Panc1 (cell line): Measurements from ENCODE around the gene ASPN. TPM values are rescaled to one million over a fixed set of nuclear protein-coding genes. Genes with fewer than 3 reads are reported as not detected.

ENCODE experiments used
- ATAC-seq: fragments of 200-7000 bp; cut with Tn5 transposase; 2 replicates; pipeline ENCODE4 v1.9.1; 2020; ENCODE audit warnings: mild to moderate bottlenecking, moderate library complexity
- BruUV-seq: library from RNA; stranded (reverse); fragments of 400-500 nt; replicated peaks from 2 replicates; lab custom pipeline; 2021; lab: Mats Ljungman, UMichigan
- CTCF ChIA-PET: fragments of 300-600 bp; sonication (Branson Sonifier 250); formaldehyde crosslinking; loops from one replicate; lab custom pipeline; 2022; ENCODE audit warnings: antibody characterized with exemption; lab: Charles Lee
- POLR2A ChIA-PET: fragments of 300-600 bp; sonication (Branson Sonifier 250); formaldehyde crosslinking; loops from one replicate; lab custom pipeline; 2022; ENCODE audit warnings: antibody characterized with exemption; lab: Charles Lee
- DNase-seq: peaks from one replicate; pipeline ENCODE4 v3.0.0-alpha.2; 2010; ENCODE audit warnings: low read depth, low spot score
- H3K27ac ChIP-seq: 2 replicates; pipeline ENCODE4 v1.5.1; 2011; ENCODE audit warnings: mild to moderate bottlenecking, low read length, inconsistent platforms
- H3K27me3 ChIP-seq: fragments of 200-500 bp; sonication (Bioruptor generic); 2 replicates; pipeline ENCODE4 v1.6.0; 2014; ENCODE audit warnings: low read length, inconsistent platforms; ENCODE audit not compliant: control insufficient read depth, insufficient read depth
- H3K36me3 ChIP-seq: fragments of 200-500 bp; sonication (Bioruptor generic); 2 replicates; pipeline ENCODE4 v1.5.1; 2014; ENCODE audit warnings: inconsistent platforms, mild to moderate bottlenecking, low read length, moderate library complexity; ENCODE audit not compliant: control insufficient read depth, insufficient read depth
- H3K4me1 ChIP-seq: 2 replicates; pipeline ENCODE4 v1.5.1; 2011; ENCODE audit warnings: inconsistent platforms, mild to moderate bottlenecking, low read length, moderate library complexity; ENCODE audit not compliant: control insufficient read depth, insufficient read depth
- H3K4me3 ChIP-seq, 2 experiments: 2 replicates each; pipeline ENCODE4 v1.5.1; 2011 to 2012; ENCODE audit warnings: low read depth in 2 of 2, low read length in 2 of 2, mild to moderate bottlenecking in 2 of 2, inconsistent platforms in 1 of 2, moderate library complexity in 1 of 2
- H3K9me3 ChIP-seq: fragments of 200-500 bp; sonication (Bioruptor generic); 2 replicates; pipeline ENCODE4 v1.5.1; 2014; ENCODE audit warnings: low read depth, mild to moderate bottlenecking, inconsistent platforms, low read length, moderate library complexity; ENCODE audit not compliant: control insufficient read depth, insufficient read depth
- POLR2AphosphoS5 ChIP-seq: IDR thresholded peaks from 2 replicates; pipeline ENCODE4 v1.6.1; 2012; ENCODE audit warnings: mild to moderate bottlenecking, low read depth, low read length, moderate library complexity
- SIN3A ChIP-seq: IDR thresholded peaks from 2 replicates; pipeline ENCODE4 v1.6.1; 2012; ENCODE audit warnings: low read depth, mild to moderate bottlenecking, low read length, moderate library complexity, borderline replicate concordance; ENCODE audit not compliant: insufficient read depth
- TCF7L2 ChIP-seq: IDR thresholded peaks from 2 replicates; pipeline ENCODE4 v1.6.1; 2011; ENCODE audit warnings: mild to moderate bottlenecking, low read depth, low read length, inconsistent platforms
- in situ Hi-C: cut with HindIII; loops from 2 replicates; pipeline ENCODE4 v1.10.0; 2016; ENCODE audit warnings: low sequenced_read_pairs, low pct_unique_long_range_greater_than_20kb
- intact Hi-C: fragments of 100-400 bp; cut with micrococcal nuclease; formaldehyde crosslinking; loops from one replicate; pipeline ENCODE4 v1.10.0; 2022; ENCODE audit not compliant: unreplicated experiment
- total RNA-seq: library from RNA; stranded (reverse); gene quantifications from one replicate; pipeline ENCODE4 v1.2.1, GENCODE V29; 2021; ENCODE audit not compliant: unreplicated experiment
- TF ChIP-seq, protein P1 (sequence below): fragments of 450-650 bp; IDR thresholded peaks from 2 replicates; pipeline ENCODE4 v1.5.1; 2017; ENCODE audit warnings: mild to moderate bottlenecking
- TF ChIP-seq, protein P2 (sequence below), 2 experiments: IDR thresholded peaks; 2 replicates each; pipeline ENCODE4 v1.6.1; 2011 to 2012; ENCODE audit warnings: low read depth in 2 of 2, control low read depth in 1 of 2, low read length in 1 of 2, mild to moderate bottlenecking in 1 of 2, moderate library complexity in 1 of 2; ENCODE audit not compliant: insufficient read depth in 1 of 2

ASPN gene
- total RNA-seq, 1 experiment from 2014 or later: not detected

DNA sequence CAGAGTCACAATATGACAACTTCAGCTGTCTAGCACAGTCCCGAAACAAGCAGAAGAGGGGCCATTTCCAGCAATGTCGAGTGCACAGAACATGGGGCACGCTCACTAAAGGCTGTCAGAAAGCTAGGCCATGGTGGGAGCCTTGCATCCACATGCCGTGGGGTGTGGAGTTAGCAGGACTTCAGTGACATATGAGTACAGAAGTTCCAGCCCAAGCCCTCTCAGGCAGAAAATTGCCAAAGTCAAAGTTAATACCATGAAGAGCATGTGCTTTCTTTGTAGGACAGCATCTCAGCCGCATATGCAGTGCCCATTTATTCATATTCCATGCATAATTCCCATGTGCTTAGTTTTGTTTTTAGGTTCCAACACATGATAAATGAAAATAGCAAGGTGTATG lies 26.7 kb upstream of the ASPN start:
- POLR2A ChIA-PET: no interaction called here
- in situ Hi-C loops: no loop called here
- TF ChIP-seq, protein P1, sequence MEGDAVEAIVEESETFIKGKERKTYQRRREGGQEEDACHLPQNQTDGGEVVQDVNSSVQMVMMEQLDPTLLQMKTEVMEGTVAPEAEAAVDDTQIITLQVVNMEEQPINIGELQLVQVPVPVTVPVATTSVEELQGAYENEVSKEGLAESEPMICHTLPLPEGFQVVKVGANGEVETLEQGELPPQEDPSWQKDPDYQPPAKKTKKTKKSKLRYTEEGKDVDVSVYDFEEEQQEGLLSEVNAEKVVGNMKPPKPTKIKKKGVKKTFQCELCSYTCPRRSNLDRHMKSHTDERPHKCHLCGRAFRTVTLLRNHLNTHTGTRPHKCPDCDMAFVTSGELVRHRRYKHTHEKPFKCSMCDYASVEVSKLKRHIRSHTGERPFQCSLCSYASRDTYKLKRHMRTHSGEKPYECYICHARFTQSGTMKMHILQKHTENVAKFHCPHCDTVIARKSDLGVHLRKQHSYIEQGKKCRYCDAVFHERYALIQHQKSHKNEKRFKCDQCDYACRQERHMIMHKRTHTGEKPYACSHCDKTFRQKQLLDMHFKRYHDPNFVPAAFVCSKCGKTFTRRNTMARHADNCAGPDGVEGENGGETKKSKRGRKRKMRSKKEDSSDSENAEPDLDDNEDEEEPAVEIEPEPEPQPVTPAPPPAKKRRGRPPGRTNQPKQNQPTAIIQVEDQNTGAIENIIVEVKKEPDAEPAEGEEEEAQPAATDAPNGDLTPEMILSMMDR: no peak
- TF ChIP-seq SIN3A: no peak
- no peak for TF ChIP-seq POLR2AphosphoS5
- TF ChIP-seq, protein P2, sequence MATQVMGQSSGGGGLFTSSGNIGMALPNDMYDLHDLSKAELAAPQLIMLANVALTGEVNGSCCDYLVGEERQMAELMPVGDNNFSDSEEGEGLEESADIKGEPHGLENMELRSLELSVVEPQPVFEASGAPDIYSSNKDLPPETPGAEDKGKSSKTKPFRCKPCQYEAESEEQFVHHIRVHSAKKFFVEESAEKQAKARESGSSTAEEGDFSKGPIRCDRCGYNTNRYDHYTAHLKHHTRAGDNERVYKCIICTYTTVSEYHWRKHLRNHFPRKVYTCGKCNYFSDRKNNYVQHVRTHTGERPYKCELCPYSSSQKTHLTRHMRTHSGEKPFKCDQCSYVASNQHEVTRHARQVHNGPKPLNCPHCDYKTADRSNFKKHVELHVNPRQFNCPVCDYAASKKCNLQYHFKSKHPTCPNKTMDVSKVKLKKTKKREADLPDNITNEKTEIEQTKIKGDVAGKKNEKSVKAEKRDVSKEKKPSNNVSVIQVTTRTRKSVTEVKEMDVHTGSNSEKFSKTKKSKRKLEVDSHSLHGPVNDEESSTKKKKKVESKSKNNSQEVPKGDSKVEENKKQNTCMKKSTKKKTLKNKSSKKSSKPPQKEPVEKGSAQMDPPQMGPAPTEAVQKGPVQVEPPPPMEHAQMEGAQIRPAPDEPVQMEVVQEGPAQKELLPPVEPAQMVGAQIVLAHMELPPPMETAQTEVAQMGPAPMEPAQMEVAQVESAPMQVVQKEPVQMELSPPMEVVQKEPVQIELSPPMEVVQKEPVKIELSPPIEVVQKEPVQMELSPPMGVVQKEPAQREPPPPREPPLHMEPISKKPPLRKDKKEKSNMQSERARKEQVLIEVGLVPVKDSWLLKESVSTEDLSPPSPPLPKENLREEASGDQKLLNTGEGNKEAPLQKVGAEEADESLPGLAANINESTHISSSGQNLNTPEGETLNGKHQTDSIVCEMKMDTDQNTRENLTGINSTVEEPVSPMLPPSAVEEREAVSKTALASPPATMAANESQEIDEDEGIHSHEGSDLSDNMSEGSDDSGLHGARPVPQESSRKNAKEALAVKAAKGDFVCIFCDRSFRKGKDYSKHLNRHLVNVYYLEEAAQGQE (IDR thresholded peaks at IDR 0.05; ENCODE audit: insufficient read depth in 1 of 2, low read depth in 2 of 2, low read length in 1 of 2): no peak
- no peak for TF ChIP-seq TCF7L2
- CTCF ChIA-PET: no interaction called here
- H3K4me3 ChIP-seq: no peak overlapping the region
- intact Hi-C loops: no loop called here
- H3K27ac ChIP-seq: no peak overlapping the region
- BruUV-seq: no TSS peak
- H3K9me3 ChIP-seq: no peaks in the 10 kb centered on the region
- no peak for ATAC-seq
- DNase-seq: no peak
- H3K4me1 ChIP-seq: no peaks in the 10 kb centered on the region
- no peaks in the 10 kb centered on the region for H3K36me3 ChIP-seq
- H3K27me3 ChIP-seq: no peaks in the 10 kb centered on the region

DNA sequence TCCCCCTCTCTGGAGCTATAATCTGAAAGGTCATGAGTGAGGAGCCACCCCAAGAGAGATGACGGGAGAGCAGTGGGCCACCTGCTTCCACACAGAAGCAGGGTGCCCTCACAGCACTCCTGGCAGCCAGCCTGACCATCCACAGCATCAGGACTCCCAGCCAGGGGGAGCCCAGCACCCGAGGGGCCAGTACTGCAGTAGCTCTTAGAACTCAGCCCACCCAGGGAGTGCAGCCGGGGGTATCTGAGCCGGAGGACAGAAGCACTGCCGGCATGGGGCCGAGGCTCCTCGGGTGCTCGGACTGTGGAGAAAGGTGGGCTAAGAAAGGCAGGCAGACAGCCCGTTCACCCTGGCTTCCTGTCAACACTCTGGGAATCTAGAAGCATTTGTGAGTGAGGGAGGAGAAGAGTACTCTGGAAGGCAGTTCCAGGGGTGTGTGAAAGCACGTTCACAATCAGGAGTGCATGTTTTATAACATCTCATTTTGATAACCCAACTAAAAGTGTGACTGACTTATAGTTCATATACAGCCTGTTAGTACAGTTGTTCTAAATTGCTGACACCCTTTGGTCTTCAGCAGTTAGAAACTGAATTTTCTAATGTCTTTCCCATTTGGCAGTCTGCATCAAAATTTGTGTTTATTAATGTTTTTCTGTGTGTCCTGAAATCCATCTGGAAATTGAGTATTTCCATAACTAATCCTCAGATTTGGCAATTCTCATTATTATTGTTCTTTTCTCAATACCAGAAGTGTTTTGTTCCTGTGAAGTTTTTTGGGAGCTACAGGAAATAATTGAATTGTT lies 25.9 kb upstream of the ASPN start:
- TF ChIP-seq POLR2AphosphoS5 (no peak), TCF7L2 (no peak), SIN3A (no peak)
- TF ChIP-seq, protein P2 (IDR thresholded peaks at IDR 0.05; ENCODE audit: insufficient read depth in 1 of 2, low read depth in 2 of 2, low read length in 1 of 2): no peak
- TF ChIP-seq, protein P1: no peak
- H3K36me3 ChIP-seq: no peaks in the 10 kb centered on the region
- intact Hi-C loops: no loop called here
- no peak overlapping the region for H3K4me3 ChIP-seq
- no TSS peak for BruUV-seq
- H3K9me3 ChIP-seq: no peaks in the 10 kb centered on the region
- CTCF ChIA-PET: no interaction called here
- DNase-seq (no peak), ATAC-seq (no peak)
- POLR2A ChIA-PET: no interaction called here
- no peaks in the 10 kb centered on the region for H3K4me1 ChIP-seq
- in situ Hi-C loops: no loop called here
- no peak overlapping the region for H3K27ac ChIP-seq
- no peaks in the 10 kb centered on the region for H3K27me3 ChIP-seq
